GM18909 (cell line): ENCODE results near the gene EDNRA.

Experiments used
- ATAC-seq: cut with Tn5 transposase; IDR thresholded peaks from one replicate; pipeline ENCODE4 v1.9.1; 2021; ENCODE audit warnings: mild to moderate bottlenecking; ENCODE audit not compliant: unreplicated experiment, poor library complexity

The EDNRA gene

GRCh38 chr4:147582386-147583060 is 101.6 kb downstream of the EDNRA start:
- ATAC-seq = no peak

GRCh38 chr4:147583876-147584275 is 103.0 kb downstream of the EDNRA start:
- no peak for ATAC-seq

GRCh38 chr4:147586032-147586431 is 105.1 kb downstream of the EDNRA start:
- ATAC-seq = no peak

DNA sequence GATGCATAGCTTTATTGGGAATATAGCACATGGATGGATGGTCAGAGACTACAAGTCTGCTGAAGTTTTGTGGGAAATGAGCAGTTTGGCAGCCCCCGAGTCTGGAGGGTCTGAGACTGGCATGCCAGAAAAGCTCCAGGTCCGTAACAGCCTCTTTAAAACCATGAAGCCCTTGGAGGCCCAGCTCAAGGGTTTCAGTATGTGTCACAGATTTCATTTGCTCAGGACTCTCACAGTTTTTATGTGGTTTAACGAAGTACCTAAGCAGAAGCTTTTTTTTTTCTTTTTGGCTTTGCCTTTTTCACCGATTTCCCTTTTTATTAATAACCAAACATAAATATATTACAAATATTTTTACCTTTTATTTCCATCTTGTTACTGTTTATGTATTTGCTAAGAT is 105.7 kb downstream of the EDNRA start:
- peak; percentile 69 for ATAC-seq

GRCh38 chr4:147587041-147587440 is 106.1 kb downstream of the EDNRA start:
- no peak for ATAC-seq

DNA sequence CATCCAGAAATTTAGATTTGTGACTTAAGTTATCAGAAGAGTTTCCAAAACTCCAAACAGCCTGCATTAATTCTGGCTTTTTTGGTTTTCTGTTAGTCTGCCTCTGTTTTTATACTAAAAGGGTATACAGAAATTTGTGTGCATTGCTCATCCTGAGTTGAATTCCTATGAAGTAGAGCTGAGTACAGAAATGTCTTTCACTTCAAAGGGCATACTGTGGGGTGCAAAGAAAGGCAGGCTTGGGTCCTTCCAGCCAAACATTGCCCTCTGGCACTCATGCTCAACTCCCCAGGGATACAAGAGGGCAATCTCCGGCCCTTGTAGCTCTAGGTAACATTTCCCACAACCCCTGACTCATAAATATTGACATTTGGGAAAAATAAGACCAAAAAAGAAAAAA is 108.7 kb downstream of the EDNRA start:
- no peak for ATAC-seq

GRCh38 chr4:147590249-147590920 is 109.5 kb downstream of the EDNRA start:
- ATAC-seq = peak; percentile 57

GRCh38 chr4:147591106-147591505 is 110.2 kb downstream of the EDNRA start:
- ATAC-seq = no peak

GRCh38 chr4:147594107-147594506 is 113.2 kb downstream of the EDNRA start:
- ATAC-seq = no peak
